ENCODE data around the gene CARD9.

Gene CARD9

DNA sequence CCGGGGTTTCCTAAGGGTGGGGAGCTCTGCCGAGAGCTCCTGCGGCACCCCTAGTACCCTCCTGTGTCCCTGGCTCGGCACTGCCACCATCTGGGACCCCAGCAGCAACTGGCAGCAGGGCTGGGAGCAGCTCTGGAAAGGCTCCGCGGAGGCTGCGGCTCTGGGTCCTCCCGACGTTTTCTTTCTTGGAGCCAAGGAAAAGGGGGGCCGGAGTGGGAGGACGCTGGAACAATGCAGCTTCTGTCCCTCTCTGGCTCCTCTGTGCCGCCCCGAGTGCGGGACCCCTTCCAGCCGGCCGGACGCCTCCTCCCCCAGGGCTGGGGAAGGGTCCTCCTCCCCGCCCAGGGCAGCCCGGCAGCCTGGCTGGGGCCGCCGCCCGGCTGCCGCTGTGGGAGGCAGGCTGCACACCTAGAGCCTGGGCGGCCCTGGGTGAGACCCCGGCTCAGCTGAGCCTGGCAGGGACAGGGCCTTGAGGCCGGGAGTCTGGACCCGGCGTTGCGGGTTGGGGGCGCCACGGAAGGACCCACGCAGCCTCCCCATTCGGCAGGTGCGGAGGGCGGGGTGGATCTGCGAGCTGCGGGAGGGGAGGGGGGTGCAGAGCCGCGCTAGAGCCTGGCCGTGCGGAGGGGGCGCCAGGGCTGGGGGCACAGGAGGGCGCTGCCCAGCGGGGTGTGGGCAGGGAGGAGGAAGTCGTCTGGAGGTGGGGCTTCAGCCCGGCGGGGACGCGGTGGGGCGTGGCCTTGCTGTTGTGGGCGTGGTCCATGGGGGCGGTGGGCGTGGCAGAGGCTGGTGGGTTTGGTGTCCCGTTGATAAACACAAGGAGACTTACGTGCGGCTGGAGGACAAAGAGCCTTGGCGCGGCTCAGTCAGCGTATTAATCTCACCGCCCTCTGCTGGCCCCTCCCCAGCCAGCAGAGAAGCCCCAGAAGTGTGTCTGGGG is 31.0 kb downstream of the CARD9 start (continued):
- TF ChIP-seq OSR2 (tag by site-specific recombination; IDR thresholded peaks at IDR 0.05) (no peak), ZNF473 (tag by site-specific recombination; IDR thresholded peaks at IDR 0.05) (no peak), ZNF18 (tag by site-specific recombination; IDR thresholded peaks at IDR 0.05) (no peak), GFI1B (tag by site-specific recombination; IDR thresholded peaks at IDR 0.05) (no peak), GLIS2 (tag by site-specific recombination; IDR thresholded peaks at IDR 0.05) (peak; percentile 34; the same call in 1 of the 2 replicates), ZNF677 (tag by site-specific recombination; IDR thresholded peaks at IDR 0.05) (no peak), ZIC2 (tag by site-specific recombination; IDR thresholded peaks at IDR 0.05) (peak; percentile 83), EGR2 (tag by site-specific recombination; IDR thresholded peaks at IDR 0.05; ENCODE audit: low read depth) (peak; percentile 91), ZNF169 (tag by site-specific recombination; IDR thresholded peaks at IDR 0.05) (no peak), ZBTB8A (tag by site-specific recombination; IDR thresholded peaks at IDR 0.05) (peak; percentile 87), SP3 (tag by site-specific recombination; IDR thresholded peaks at IDR 0.05) (peak; percentile 89)
- TF ChIP-seq, protein P1, sequence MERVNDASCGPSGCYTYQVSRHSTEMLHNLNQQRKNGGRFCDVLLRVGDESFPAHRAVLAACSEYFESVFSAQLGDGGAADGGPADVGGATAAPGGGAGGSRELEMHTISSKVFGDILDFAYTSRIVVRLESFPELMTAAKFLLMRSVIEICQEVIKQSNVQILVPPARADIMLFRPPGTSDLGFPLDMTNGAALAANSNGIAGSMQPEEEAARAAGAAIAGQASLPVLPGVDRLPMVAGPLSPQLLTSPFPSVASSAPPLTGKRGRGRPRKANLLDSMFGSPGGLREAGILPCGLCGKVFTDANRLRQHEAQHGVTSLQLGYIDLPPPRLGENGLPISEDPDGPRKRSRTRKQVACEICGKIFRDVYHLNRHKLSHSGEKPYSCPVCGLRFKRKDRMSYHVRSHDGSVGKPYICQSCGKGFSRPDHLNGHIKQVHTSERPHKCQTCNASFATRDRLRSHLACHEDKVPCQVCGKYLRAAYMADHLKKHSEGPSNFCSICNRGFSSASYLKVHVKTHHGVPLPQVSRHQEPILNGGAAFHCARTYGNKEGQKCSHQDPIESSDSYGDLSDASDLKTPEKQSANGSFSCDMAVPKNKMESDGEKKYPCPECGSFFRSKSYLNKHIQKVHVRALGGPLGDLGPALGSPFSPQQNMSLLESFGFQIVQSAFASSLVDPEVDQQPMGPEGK (tag by site-specific recombination; IDR thresholded peaks at IDR 0.05): peak; percentile 89

GRCh38 chr9:136341769-136342168 is 31.7 kb downstream of the CARD9 start:
- ChIA-PET CTCF (interaction anchor here (0.6 kb wide), 1 partner anchor 466 kb away, joined by 4 read pairs; the partner anchor contains the start of gene RABL6), POLR2A (interaction anchor here (0.6 kb wide), 1 partner anchor 38 kb away, joined by 4 read pairs; no protein-coding TSS in a partner anchor)
- Histone ChIP-seq H3K4me1 (ENCODE audit: control insufficient read depth, insufficient read depth, low read length) (no peaks in the 10 kb centered on the region), H3K9me3 (ENCODE audit: control insufficient read depth, insufficient read depth, low read depth, low read length) (no peaks in the 10 kb centered on the region), H3K27ac (ENCODE audit: extremely low read depth, low read depth, low read length) (no peak overlapping the region), H3K36me3 (ENCODE audit: control insufficient read depth in 2 of 2, insufficient read depth in 1 of 2, low read length in 2 of 2) (peaks cover 0 to 50% of the 10 kb centered on the region in 2 experiments; a peak in 1 of 3 replicates), H3K4me3 (ENCODE audit: low read depth, low read length) (no peak overlapping the region)
- TF ChIP-seq ZNF560 (tag by site-specific recombination; IDR thresholded peaks at IDR 0.05; ENCODE audit: borderline replicate concordance) (no peak), ZFP37 (tag by site-specific recombination; IDR thresholded peaks at IDR 0.05) (no peak), ZBTB49 (tag by site-specific recombination; IDR thresholded peaks at IDR 0.05; ENCODE audit: low read depth) (no peak), ZNF416 (tag by site-specific recombination; IDR thresholded peaks at IDR 0.05) (no peak), ZNF529 (tag by site-specific recombination; IDR thresholded peaks at IDR 0.05; ENCODE audit: insufficient replicate concordance) (no peak), ZNF292 (tag by site-specific recombination; IDR thresholded peaks at IDR 0.05; ENCODE audit: borderline replicate concordance, low read depth) (no peak), ZNF266 (tag by site-specific recombination; IDR thresholded peaks at IDR 0.05; ENCODE audit: low read depth) (no peak), ZNF169 (tag by site-specific recombination; IDR thresholded peaks at IDR 0.05) (no peak), ZNF335 (tag by site-specific recombination; conservative IDR thresholded peaks at IDR 0.05) (no peak), ZNF366 (tag by site-specific recombination; conservative IDR thresholded peaks at IDR 0.05) (no peak), ZNF175 (tag by site-specific recombination; IDR thresholded peaks at IDR 0.05) (no peak), KLF1 (tag by site-specific recombination; IDR thresholded peaks at IDR 0.05) (no peak), ZNF692 (tag by site-specific recombination; IDR thresholded peaks at IDR 0.05) (no peak)
- TF ChIP-seq, protein P2, sequence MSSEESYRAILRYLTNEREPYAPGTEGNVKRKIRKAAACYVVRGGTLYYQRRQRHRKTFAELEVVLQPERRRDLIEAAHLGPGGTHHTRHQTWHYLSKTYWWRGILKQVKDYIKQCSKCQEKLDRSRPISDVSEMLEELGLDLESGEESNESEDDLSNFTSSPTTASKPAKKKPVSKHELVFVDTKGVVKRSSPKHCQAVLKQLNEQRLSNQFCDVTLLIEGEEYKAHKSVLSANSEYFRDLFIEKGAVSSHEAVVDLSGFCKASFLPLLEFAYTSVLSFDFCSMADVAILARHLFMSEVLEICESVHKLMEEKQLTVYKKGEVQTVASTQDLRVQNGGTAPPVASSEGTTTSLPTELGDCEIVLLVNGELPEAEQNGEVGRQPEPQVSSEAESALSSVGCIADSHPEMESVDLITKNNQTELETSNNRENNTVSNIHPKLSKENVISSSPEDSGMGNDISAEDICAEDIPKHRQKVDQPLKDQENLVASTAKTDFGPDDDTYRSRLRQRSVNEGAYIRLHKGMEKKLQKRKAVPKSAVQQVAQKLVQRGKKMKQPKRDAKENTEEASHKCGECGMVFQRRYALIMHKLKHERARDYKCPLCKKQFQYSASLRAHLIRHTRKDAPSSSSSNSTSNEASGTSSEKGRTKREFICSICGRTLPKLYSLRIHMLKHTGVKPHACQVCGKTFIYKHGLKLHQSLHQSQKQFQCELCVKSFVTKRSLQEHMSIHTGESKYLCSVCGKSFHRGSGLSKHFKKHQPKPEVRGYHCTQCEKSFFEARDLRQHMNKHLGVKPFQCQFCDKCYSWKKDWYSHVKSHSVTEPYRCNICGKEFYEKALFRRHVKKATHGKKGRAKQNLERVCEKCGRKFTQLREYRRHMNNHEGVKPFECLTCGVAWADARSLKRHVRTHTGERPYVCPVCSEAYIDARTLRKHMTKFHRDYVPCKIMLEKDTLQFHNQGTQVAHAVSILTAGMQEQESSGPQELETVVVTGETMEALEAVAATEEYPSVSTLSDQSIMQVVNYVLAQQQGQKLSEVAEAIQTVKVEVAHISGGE (tag by site-specific recombination; conservative IDR thresholded peaks at IDR 0.05; ENCODE audit: low read depth): no peak

All from HEK293 (cell line).